ENCODE measurements around the gene MEP1A.
"Not testable (repeated sequence)": the region's sequence is repeated elsewhere in the genome, so short reads cannot be mapped to it uniquely, and the experiment has no call there.

MEP1A gene

GRCh38 chr6:46751658-46752057, 41.5 kb upstream of the MEP1A start:
- Histone ChIP-seq H3K27ac (no peak overlapping the region), H3K4me3 (no peak overlapping the region)
- no peak for DNase-seq (ENCODE audit: low spot score)
- no peak for TF ChIP-seq CTCF (IDR thresholded peaks at IDR 0.05)

- DNase-seq (ENCODE audit: low spot score): no peak
- no peak for TF ChIP-seq CTCF (IDR thresholded peaks at IDR 0.05)
- Histone ChIP-seq H3K4me3 (no peak overlapping the region), H3K27ac (no peak overlapping the region)
Measured at GRCh38 chr6:46755865-46756264, 37.3 kb upstream of the MEP1A start.

- no peak overlapping the region for H3K4me3 ChIP-seq
- H3K27ac ChIP-seq: no peak overlapping the region
- TF ChIP-seq CTCF (IDR thresholded peaks at IDR 0.05): no peak
- no peak for DNase-seq (ENCODE audit: low spot score)
Measured at GRCh38 chr6:46756469-46757213, 36.5 kb upstream of the MEP1A start.

GRCh38 chr6:46757214-46757596, 36.0 kb upstream of the MEP1A start:
- H3K27ac ChIP-seq: no peak overlapping the region
- no peak overlapping the region for H3K4me3 ChIP-seq
- no peak for DNase-seq (ENCODE audit: low spot score)
- TF ChIP-seq CTCF (IDR thresholded peaks at IDR 0.05): no peak

- no peak for TF ChIP-seq CTCF (IDR thresholded peaks at IDR 0.05)
- Histone ChIP-seq H3K4me3 (no peak overlapping the region), H3K27ac (no peak overlapping the region)
- no peak for DNase-seq (ENCODE audit: low spot score)
Measured at GRCh38 chr6:46758960-46759753, 34.0 kb upstream of the MEP1A start.

- Histone ChIP-seq H3K4me3 (no peak overlapping the region), H3K27ac (no peak overlapping the region)
- TF ChIP-seq CTCF (IDR thresholded peaks at IDR 0.05): no peak
- no peak for DNase-seq (ENCODE audit: low spot score)
Measured at GRCh38 chr6:46760925-46761324, 32.3 kb upstream of the MEP1A start.

- no peak for TF ChIP-seq CTCF (IDR thresholded peaks at IDR 0.05)
- H3K27ac ChIP-seq: no peak overlapping the region
- DNase-seq (ENCODE audit: low spot score): no peak
- no peak overlapping the region for H3K4me3 ChIP-seq
Measured at GRCh38 chr6:46763466-46763865, 29.7 kb upstream of the MEP1A start.

- not testable (repeated sequence) for H3K4me3 ChIP-seq; H3K27ac ChIP-seq; DNase-seq (ENCODE audit: low spot score)
Measured at GRCh38 chr6:46764280-46764679, 28.9 kb upstream of the MEP1A start.
